Measurements from ENCODE around the gene THRB.

Gene THRB

DNA sequence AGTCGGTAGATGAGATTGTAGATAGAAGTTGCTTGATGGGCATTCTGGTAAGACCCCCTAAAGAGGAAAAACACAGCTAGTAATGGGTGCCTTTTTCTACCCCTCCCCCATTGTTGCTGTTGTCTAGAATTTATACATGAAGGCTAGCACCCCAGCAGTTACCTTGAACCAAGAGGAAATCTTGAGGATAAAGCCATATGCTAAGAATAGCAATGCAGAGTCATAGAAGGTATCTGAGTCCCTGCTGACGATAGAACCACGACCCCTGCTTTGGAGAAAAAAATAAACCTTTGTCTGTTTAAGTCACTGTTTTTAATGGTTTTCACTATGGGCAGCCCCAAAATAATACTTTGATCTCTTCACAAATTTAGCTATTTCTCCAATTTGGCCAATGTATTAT, 162.6 kb downstream of the THRB start:
- Histone ChIP-seq H2BK120ac (ENCODE audit: low read depth, low read length) (no peak overlapping the region), H3K9ac (ENCODE audit: low read length) (no peak overlapping the region), H3K36me3 (ENCODE audit: control insufficient read depth in 1 of 2, insufficient read depth in 2 of 2, low read depth in 1 of 2, low read length in 2 of 2) (peaks cover 0 to 4% of the 10 kb centered on the region in 2 experiments), H3K4ac (ENCODE audit: low read depth in 1 of 2, low read length in 2 of 2) (no peak overlapping the region), H3K14ac (ENCODE audit: low read length in 2 of 2) (no peak overlapping the region), H4K8ac (ENCODE audit: low read length) (no peak overlapping the region), H3K18ac (ENCODE audit: low read depth in 1 of 2, low read length in 2 of 2) (no peak overlapping the region), H2BK12ac (ENCODE audit: low read length in 2 of 2) (no peak overlapping the region), H3K23ac (ENCODE audit: low read length in 2 of 2) (no peak overlapping the region), H3K9me3 (ENCODE audit: control insufficient read depth, low read length) (no peaks in the 10 kb centered on the region), H3K27ac (ENCODE audit: low read length, poor library complexity, severe bottlenecking) (no peak overlapping the region), H2BK5ac (ENCODE audit: low read depth, low read length, poor library complexity, severe bottlenecking) (no peak overlapping the region), H4K91ac (ENCODE audit: low read length) (no peak overlapping the region), H3K4me2 (ENCODE audit: low read length, poor library complexity, severe bottlenecking) (no peak overlapping the region), H2AFZ (ENCODE audit: low read depth, low read length) (no peak overlapping the region), H3K4me3 (ENCODE audit: insufficient read depth in 1 of 2, low read depth in 1 of 2, low read length in 2 of 2) (no peak overlapping the region), H2BK15ac (ENCODE audit: low read depth, poor library complexity, severe bottlenecking) (no peak overlapping the region), H3K79me1 (replicated peaks; ENCODE audit: low read length, poor library complexity, severe bottlenecking) (peaks cover 1% of the 10 kb centered on the region), H2AK5ac (ENCODE audit: low read length, severe bottlenecking) (no peak overlapping the region), H3K4me1 (ENCODE audit: control insufficient read depth, insufficient read depth, low read depth, low read length) (no peaks in the 10 kb centered on the region), H3K27me3 (ENCODE audit: control insufficient read depth in 1 of 2, insufficient read depth in 1 of 2, low read length in 2 of 2) (no peaks in the 10 kb centered on the region)
- WGBS: 94% methylated on average over 2 of the region's 3 CpGs
- no peak for DNase-seq

DNA sequence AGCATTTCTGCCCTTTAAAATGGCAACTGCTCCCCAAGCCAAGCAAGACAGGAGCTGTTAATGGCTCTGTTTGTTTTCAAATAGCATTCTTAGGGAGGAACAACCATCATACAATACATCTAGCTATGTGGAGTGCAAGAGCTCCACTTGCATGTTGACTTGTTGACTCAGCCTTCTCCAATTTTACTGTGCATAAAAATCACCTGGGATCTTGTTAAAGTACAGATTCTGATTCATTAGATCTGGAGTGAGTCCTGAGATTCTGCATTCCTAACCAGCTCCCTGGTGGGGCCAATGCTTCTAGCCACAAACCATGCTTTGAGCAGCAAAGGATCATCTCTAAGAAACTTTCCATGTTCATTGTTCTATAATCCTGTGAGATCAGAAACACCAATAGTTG, 171.4 kb downstream of the THRB start:
- no peak for DNase-seq
- no peak overlapping the region for H2AFZ ChIP-seq (ENCODE audit: low read depth, low read length)
- no peak overlapping the region for H3K4me3 ChIP-seq (ENCODE audit: insufficient read depth in 1 of 2, low read depth in 1 of 2, low read length in 2 of 2)
- H3K14ac ChIP-seq (ENCODE audit: low read length in 2 of 2): no peak overlapping the region
- H3K23ac ChIP-seq (ENCODE audit: low read length in 2 of 2): no peak overlapping the region
- no peak overlapping the region for H3K9ac ChIP-seq (ENCODE audit: low read length)
- H3K4ac ChIP-seq (ENCODE audit: low read depth in 1 of 2, low read length in 2 of 2): no peak overlapping the region
- no peak overlapping the region for H2BK15ac ChIP-seq (ENCODE audit: low read depth, poor library complexity, severe bottlenecking)
- no peak overlapping the region for H4K91ac ChIP-seq (ENCODE audit: low read length)
- no peak overlapping the region for H3K27ac ChIP-seq (ENCODE audit: low read length, poor library complexity, severe bottlenecking)
- no peak overlapping the region for H2BK5ac ChIP-seq (ENCODE audit: low read depth, low read length, poor library complexity, severe bottlenecking)
- peaks cover 12% of the 10 kb centered on the region for H3K9me3 ChIP-seq (ENCODE audit: control insufficient read depth, low read length)
- no peak overlapping the region for H2BK120ac ChIP-seq (ENCODE audit: low read depth, low read length)
- H2BK12ac ChIP-seq (ENCODE audit: low read length in 2 of 2): no peak overlapping the region
- no peak overlapping the region for H4K8ac ChIP-seq (ENCODE audit: low read length)
- no peaks in the 10 kb centered on the region for H3K27me3 ChIP-seq (ENCODE audit: control insufficient read depth in 1 of 2, insufficient read depth in 1 of 2, low read length in 2 of 2)
- H3K4me1 ChIP-seq (ENCODE audit: control insufficient read depth, insufficient read depth, low read depth, low read length): no peaks in the 10 kb centered on the region
- H3K4me2 ChIP-seq (ENCODE audit: low read length, poor library complexity, severe bottlenecking): no peak overlapping the region
- no peak overlapping the region for H3K18ac ChIP-seq (ENCODE audit: low read depth in 1 of 2, low read length in 2 of 2)
- H3K79me1 ChIP-seq (replicated peaks; ENCODE audit: low read length, poor library complexity, severe bottlenecking): peaks cover 2% of the 10 kb centered on the region
- H2AK5ac ChIP-seq (ENCODE audit: low read length, severe bottlenecking): no peak overlapping the region
- H3K36me3 ChIP-seq (ENCODE audit: control insufficient read depth in 1 of 2, insufficient read depth in 2 of 2, low read depth in 1 of 2, low read length in 2 of 2): no peaks in the 10 kb centered on the region

DNA sequence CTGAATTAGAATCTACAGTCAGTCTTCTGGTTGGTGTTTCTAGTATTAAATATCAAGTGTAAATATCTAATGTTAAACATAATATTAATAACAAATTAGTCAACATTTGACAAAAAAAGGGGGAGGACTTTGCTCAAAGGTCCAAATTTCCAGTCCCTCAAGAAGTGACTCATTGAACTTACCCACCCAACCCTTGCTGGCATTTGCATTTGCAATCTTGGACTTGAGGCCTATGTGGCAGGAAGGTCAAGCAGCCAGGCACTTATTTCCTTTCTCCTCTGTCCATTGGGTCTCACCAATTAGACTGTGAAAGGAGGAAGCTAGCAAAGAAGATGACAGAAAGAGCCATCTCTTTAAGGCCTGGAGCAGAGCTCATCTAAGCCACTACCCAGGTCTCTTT, 174.0 kb downstream of the THRB start:
- H3K18ac ChIP-seq (ENCODE audit: low read depth in 1 of 2, low read length in 2 of 2): no peak overlapping the region
- no peak overlapping the region for H3K9ac ChIP-seq (ENCODE audit: low read length)

DNA sequence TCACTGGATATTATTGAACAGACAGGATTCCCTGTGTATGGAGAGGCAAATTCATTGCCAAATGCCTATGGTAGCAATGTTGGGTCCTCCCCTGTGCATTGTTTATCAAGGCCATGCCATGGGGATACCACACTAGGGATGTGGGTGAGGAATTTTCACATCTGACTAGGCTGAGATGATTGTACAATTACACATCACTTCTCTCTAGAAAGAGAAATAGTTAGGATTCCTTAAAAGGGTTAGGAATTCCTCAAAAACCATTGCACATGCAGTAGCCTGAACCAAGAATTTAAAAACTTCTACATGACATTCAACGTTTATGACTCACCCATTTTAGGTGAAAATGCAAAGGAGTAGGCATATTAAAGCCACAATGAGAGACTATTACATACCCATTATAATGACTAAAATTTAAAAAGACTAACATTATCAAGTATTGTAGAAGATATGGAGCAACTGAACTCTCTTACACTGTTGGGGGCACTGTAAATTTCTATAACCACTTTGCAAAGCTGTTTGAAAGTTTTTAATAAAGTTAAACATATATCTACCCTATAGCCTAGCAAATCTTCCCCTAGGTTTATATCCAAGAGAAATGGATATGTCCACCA, 175.9 kb downstream of the THRB start:
- Histone ChIP-seq H4K8ac (ENCODE audit: low read length) (no peak overlapping the region), H4K91ac (ENCODE audit: low read length) (no peak overlapping the region), H2AK5ac (ENCODE audit: low read length, severe bottlenecking) (no peak overlapping the region), H3K79me1 (replicated peaks; ENCODE audit: low read length, poor library complexity, severe bottlenecking) (peaks cover 2% of the 10 kb centered on the region), H3K14ac (ENCODE audit: low read length in 2 of 2) (no peak overlapping the region), H3K23ac (ENCODE audit: low read length in 2 of 2) (no peak overlapping the region), H2BK120ac (ENCODE audit: low read depth, low read length) (no peak overlapping the region), H3K36me3 (ENCODE audit: control insufficient read depth in 1 of 2, insufficient read depth in 2 of 2, low read depth in 1 of 2, low read length in 2 of 2) (no peaks in the 10 kb centered on the region), H3K9ac (ENCODE audit: low read length) (no peak overlapping the region), H3K27ac (ENCODE audit: low read length, poor library complexity, severe bottlenecking) (peak overlapping the region; percentile 65), H3K18ac (ENCODE audit: low read depth in 1 of 2, low read length in 2 of 2) (no peak overlapping the region), H3K27me3 (ENCODE audit: control insufficient read depth in 1 of 2, insufficient read depth in 1 of 2, low read length in 2 of 2) (no peaks in the 10 kb centered on the region), H3K4me2 (ENCODE audit: low read length, poor library complexity, severe bottlenecking) (no peak overlapping the region), H2BK5ac (ENCODE audit: low read depth, low read length, poor library complexity, severe bottlenecking) (no peak overlapping the region), H3K4me1 (ENCODE audit: control insufficient read depth, insufficient read depth, low read depth, low read length) (peaks cover 3% of the 10 kb centered on the region), H3K4me3 (ENCODE audit: insufficient read depth in 1 of 2, low read depth in 1 of 2, low read length in 2 of 2) (no peak overlapping the region), H3K9me3 (ENCODE audit: control insufficient read depth, low read length) (peaks cover 12% of the 10 kb centered on the region), H2AFZ (ENCODE audit: low read depth, low read length) (no peak overlapping the region), H2BK12ac (ENCODE audit: low read length in 2 of 2) (no peak overlapping the region), H3K4ac (ENCODE audit: low read depth in 1 of 2, low read length in 2 of 2) (no peak overlapping the region), H2BK15ac (ENCODE audit: low read depth, poor library complexity, severe bottlenecking) (no peak overlapping the region)
- no CpG with 5 or more reads among the region's 1 CpG for WGBS
- DNase-seq: no peak

More for the DNA sequence above, 174.0 kb downstream of the THRB start:
- H3K14ac ChIP-seq (ENCODE audit: low read length in 2 of 2): no peak overlapping the region
- H3K4me2 ChIP-seq (ENCODE audit: low read length, poor library complexity, severe bottlenecking): no peak overlapping the region
- H3K36me3 ChIP-seq (ENCODE audit: control insufficient read depth in 1 of 2, insufficient read depth in 2 of 2, low read depth in 1 of 2, low read length in 2 of 2): no peaks in the 10 kb centered on the region
- H4K91ac ChIP-seq (ENCODE audit: low read length): no peak overlapping the region
- H2BK120ac ChIP-seq (ENCODE audit: low read depth, low read length): no peak overlapping the region
- peaks cover 12% of the 10 kb centered on the region for H3K9me3 ChIP-seq (ENCODE audit: control insufficient read depth, low read length)
- no peak overlapping the region for H2AFZ ChIP-seq (ENCODE audit: low read depth, low read length)
- H3K23ac ChIP-seq (ENCODE audit: low read length in 2 of 2): no peak overlapping the region
- H2AK5ac ChIP-seq (ENCODE audit: low read length, severe bottlenecking): no peak overlapping the region
- H2BK5ac ChIP-seq (ENCODE audit: low read depth, low read length, poor library complexity, severe bottlenecking): no peak overlapping the region
- no peaks in the 10 kb centered on the region for H3K27me3 ChIP-seq (ENCODE audit: control insufficient read depth in 1 of 2, insufficient read depth in 1 of 2, low read length in 2 of 2)
- DNase-seq: no peak
- no peak overlapping the region for H3K4ac ChIP-seq (ENCODE audit: low read depth in 1 of 2, low read length in 2 of 2)
- no peak overlapping the region for H4K8ac ChIP-seq (ENCODE audit: low read length)
- H3K4me1 ChIP-seq (ENCODE audit: control insufficient read depth, insufficient read depth, low read depth, low read length): no peaks in the 10 kb centered on the region
- H2BK15ac ChIP-seq (ENCODE audit: low read depth, poor library complexity, severe bottlenecking): no peak overlapping the region
- peaks cover 2% of the 10 kb centered on the region for H3K79me1 ChIP-seq (replicated peaks; ENCODE audit: low read length, poor library complexity, severe bottlenecking)
- no peak overlapping the region for H2BK12ac ChIP-seq (ENCODE audit: low read length in 2 of 2)
- no peak overlapping the region for H3K27ac ChIP-seq (ENCODE audit: low read length, poor library complexity, severe bottlenecking)
- no peak overlapping the region for H3K4me3 ChIP-seq (ENCODE audit: insufficient read depth in 1 of 2, low read depth in 1 of 2, low read length in 2 of 2)
